Fibroblast of lung (primary cell): ENCODE data around the gene ATG4D. TPM values are rescaled to one million over a fixed set of nuclear protein-coding genes. Genes with fewer than 3 reads are reported as not detected.

Experiments
- DNase-seq, 2 donors: peaks; one replicate each; pipeline versions ENCODE4 v3.0.0 to v3.0.0-alpha.2; 2010; ENCODE audit warnings: low read depth in 2 of 2
- H2AFZ ChIP-seq: 2 replicates; pipeline ENCODE4 v1.5.1; 2012; ENCODE audit warnings: low read length, control low read depth, inconsistent platforms
- H3K27ac ChIP-seq: 2 replicates; pipeline ENCODE4 v1.5.1; 2011; ENCODE audit warnings: low read length, control low read depth; ENCODE audit not compliant: insufficient read depth
- H3K27me3 ChIP-seq: 2 replicates; pipeline ENCODE4 v1.5.1; 2011; ENCODE audit warnings: mild to moderate bottlenecking, low read length; ENCODE audit not compliant: control insufficient read depth, insufficient read depth
- H3K36me3 ChIP-seq: 2 replicates; pipeline ENCODE4 v1.5.1; 2011; ENCODE audit warnings: low read length; ENCODE audit not compliant: control insufficient read depth, insufficient read depth
- H3K4me1 ChIP-seq: 2 replicates; pipeline ENCODE4 v1.5.1; 2011; ENCODE audit warnings: low read length; ENCODE audit not compliant: control insufficient read depth, insufficient read depth; ENCODE audit errors: extremely low read depth
- H3K4me2 ChIP-seq: 2 replicates; pipeline ENCODE4 v1.5.1; 2011; ENCODE audit warnings: low read length, control low read depth; ENCODE audit not compliant: insufficient read depth; ENCODE audit errors: extremely low read depth
- H3K4me3 ChIP-seq, 4 experiments: fragments of 200-600 bp in 1 of 4; sonication (generic) in 1 of 4; replicated peaks in 1 of 4; 2 replicates each; pipeline ENCODE4 v1.5.1; 2011 to 2016; ENCODE audit warnings: low read length in 4 of 4, low read depth in 3 of 4, mild to moderate bottlenecking in 3 of 4, control low read depth in 2 of 4, inconsistent platforms in 1 of 4, mixed read lengths in 1 of 4; ENCODE audit not compliant: insufficient read depth in 1 of 4; ENCODE audit errors: control extremely low read depth in 1 of 4
- H3K79me2 ChIP-seq: 2 replicates; pipeline ENCODE4 v1.5.1; 2012; ENCODE audit warnings: mild to moderate bottlenecking, low read length, inconsistent platforms; ENCODE audit not compliant: control insufficient read depth, insufficient read depth
- H3K9ac ChIP-seq: 2 replicates; pipeline ENCODE4 v1.5.1; 2011; ENCODE audit warnings: mild to moderate bottlenecking, low read length, control low read depth; ENCODE audit not compliant: insufficient read depth
- H3K9me3 ChIP-seq: 2 replicates; pipeline ENCODE4 v1.5.1; 2012; ENCODE audit warnings: low read depth, low read length; ENCODE audit not compliant: control insufficient read depth, insufficient read depth
- H4K20me1 ChIP-seq: 2 replicates; pipeline ENCODE4 v1.5.1; 2011; ENCODE audit warnings: low read length; ENCODE audit not compliant: control insufficient read depth, insufficient read depth; ENCODE audit errors: extremely low read depth
- EZH2 ChIP-seq: IDR thresholded peaks from 2 replicates; pipeline ENCODE4 v1.5.1; 2012; ENCODE audit warnings: low read length, control low read depth, mild to moderate bottlenecking; ENCODE audit errors: missing control alignments
- polyA plus RNA-seq, 2 donors: library from polyadenylated mRNA; depleted of rRNA in 1 of 2; stranded (reverse) in 1 of 2; unstranded in 1 of 2; fragments of >200 nt; gene quantifications; 2 replicates each; pipeline ENCODE4 v1.2.1, GENCODE V29; 2011 to 2012; ENCODE audit warnings: missing spikeins in 1 of 2
- total RNA-seq: library from RNA; depleted of rRNA; stranded (reverse); fragments of >200 nt; gene quantifications from 2 replicates; pipeline ENCODE4 v1.2.1, GENCODE V29; 2014
- TF ChIP-seq, protein P1 (sequence below), 2 donors: IDR thresholded peaks in 1 of 2; conservative IDR thresholded peaks in 1 of 2; 1 replicate in 1 of 2; 2 replicates in 1 of 2; pipeline ENCODE4 v1.5.1; 2011 to 2012; ENCODE audit warnings: low read length in 2 of 2, control low read depth in 1 of 2, inconsistent platforms in 1 of 2, low read depth in 1 of 2, mild to moderate bottlenecking in 1 of 2

Gene ATG4D
- total and polyA plus RNA-seq, 2 donors (not counting 1 experiment from before 2014, with no cell fraction given), result 7.2 to 14.9 TPM

DNA sequence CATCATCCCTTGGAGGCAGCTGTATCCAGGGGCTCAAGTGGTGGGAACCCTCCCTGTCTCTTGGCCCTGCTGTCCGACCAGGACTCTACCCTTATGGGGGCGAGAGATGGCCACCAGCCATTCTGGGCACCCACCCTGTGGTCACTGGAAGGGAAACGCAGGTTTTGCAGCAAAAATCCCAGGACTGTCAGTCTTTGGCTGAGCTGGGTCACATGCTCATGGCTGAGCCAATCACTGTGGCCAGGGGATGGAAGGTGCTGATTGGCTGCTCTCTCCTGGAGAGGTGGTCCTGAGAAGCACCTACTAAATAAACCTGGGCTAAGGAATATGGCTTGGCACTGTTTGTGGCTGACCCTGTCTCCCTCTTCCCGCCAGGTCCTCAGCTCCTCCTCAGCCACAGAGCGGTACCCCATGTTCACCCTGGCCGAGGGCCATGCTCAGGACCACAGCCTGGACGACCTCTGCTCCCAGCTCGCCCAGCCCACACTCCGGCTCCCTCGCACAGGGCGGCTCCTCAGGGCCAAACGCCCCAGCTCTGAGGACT lies 8.9 kb downstream of the ATG4D start:
- Histone ChIP-seq H3K27me3 (no peaks in the 10 kb centered on the region), H3K9me3 (no peaks in the 10 kb centered on the region)
- DNase-seq, result peak; percentile 17 to 19

GRCh38 chr19:10553087-10553667 lies 9.5 kb downstream of the ATG4D start:
- Histone ChIP-seq H3K27ac (no peak overlapping the region), H3K27me3 (no peaks in the 10 kb centered on the region), H3K4me1 (no peaks in the 10 kb centered on the region), H3K36me3 (peaks cover 40% of the 10 kb centered on the region), H4K20me1 (no peaks in the 10 kb centered on the region), H3K79me2 (no peaks in the 10 kb centered on the region), H3K9me3 (no peaks in the 10 kb centered on the region), H3K4me3 (no peak overlapping the region), H3K9ac (no peak overlapping the region), H2AFZ (no peak overlapping the region), H3K4me2 (no peak overlapping the region)
- TF ChIP-seq, protein P1, sequence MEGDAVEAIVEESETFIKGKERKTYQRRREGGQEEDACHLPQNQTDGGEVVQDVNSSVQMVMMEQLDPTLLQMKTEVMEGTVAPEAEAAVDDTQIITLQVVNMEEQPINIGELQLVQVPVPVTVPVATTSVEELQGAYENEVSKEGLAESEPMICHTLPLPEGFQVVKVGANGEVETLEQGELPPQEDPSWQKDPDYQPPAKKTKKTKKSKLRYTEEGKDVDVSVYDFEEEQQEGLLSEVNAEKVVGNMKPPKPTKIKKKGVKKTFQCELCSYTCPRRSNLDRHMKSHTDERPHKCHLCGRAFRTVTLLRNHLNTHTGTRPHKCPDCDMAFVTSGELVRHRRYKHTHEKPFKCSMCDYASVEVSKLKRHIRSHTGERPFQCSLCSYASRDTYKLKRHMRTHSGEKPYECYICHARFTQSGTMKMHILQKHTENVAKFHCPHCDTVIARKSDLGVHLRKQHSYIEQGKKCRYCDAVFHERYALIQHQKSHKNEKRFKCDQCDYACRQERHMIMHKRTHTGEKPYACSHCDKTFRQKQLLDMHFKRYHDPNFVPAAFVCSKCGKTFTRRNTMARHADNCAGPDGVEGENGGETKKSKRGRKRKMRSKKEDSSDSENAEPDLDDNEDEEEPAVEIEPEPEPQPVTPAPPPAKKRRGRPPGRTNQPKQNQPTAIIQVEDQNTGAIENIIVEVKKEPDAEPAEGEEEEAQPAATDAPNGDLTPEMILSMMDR (conservative IDR thresholded peaks at IDR 0.05 in 1 of 2, IDR thresholded peaks at IDR 0.05 in 1 of 2; ENCODE audit: low read depth in 1 of 2, low read length in 2 of 2), result no peak
- TF ChIP-seq EZH2, result no peak
- DNase-seq, result no peak

More for the DNA sequence above, 8.9 kb downstream of the ATG4D start:
- Histone ChIP-seq H2AFZ (no peak overlapping the region), H3K79me2 (no peaks in the 10 kb centered on the region), H3K27ac (no peak overlapping the region), H3K4me1 (no peaks in the 10 kb centered on the region), H3K4me3 (no peak overlapping the region), H3K36me3 (peaks cover 36% of the 10 kb centered on the region), H4K20me1 (no peaks in the 10 kb centered on the region), H3K4me2 (no peak overlapping the region), H3K9ac (no peak overlapping the region)
- TF ChIP-seq, protein P1 (conservative IDR thresholded peaks at IDR 0.05 in 1 of 2, IDR thresholded peaks at IDR 0.05 in 1 of 2; ENCODE audit: low read depth in 1 of 2, low read length in 2 of 2), result no peak
- no peak for TF ChIP-seq EZH2

DNA sequence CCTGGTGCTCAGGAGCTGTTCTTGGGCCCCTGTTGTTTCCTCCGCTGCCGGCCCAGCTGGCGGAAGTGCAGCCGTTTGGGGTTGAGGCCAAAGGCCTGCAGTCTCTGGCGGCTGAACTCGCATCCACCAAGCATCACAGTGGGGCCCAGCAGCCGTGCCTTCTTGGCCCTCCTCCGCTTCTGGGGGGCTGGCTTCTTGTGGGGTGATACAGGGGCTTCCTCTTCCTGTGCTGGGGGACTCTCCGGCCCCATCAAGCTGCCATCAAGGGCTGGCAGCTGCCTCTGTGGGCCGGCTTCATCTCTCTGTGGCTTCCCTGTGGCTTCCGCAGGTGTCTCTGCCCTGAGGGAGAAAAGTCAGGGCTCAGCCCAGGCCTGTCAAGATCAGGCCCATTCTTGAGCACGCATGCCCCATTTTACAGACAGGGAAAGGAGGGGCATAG lies 10.3 kb downstream of the ATG4D start:
- Histone ChIP-seq H4K20me1 (no peaks in the 10 kb centered on the region), H3K4me3 (no peak overlapping the region), H3K27ac (no peak overlapping the region), H2AFZ (no peak overlapping the region), H3K79me2 (no peaks in the 10 kb centered on the region), H3K27me3 (no peaks in the 10 kb centered on the region), H3K9me3 (no peaks in the 10 kb centered on the region), H3K36me3 (peaks cover 39% of the 10 kb centered on the region), H3K9ac (no peak overlapping the region), H3K4me2 (no peak overlapping the region), H3K4me1 (no peaks in the 10 kb centered on the region)
- no peak for DNase-seq
- TF ChIP-seq EZH2, result no peak
- TF ChIP-seq, protein P1 (conservative IDR thresholded peaks at IDR 0.05 in 1 of 2, IDR thresholded peaks at IDR 0.05 in 1 of 2; ENCODE audit: low read depth in 1 of 2, low read length in 2 of 2), result no peak
